HepG2 (cell line): ENCODE measurements around the gene SDC1. TPM values are rescaled to one million over a fixed set of nuclear protein-coding genes. Genes with fewer than 3 reads are reported as not detected.

Source experiments
- ARNT ChIP-seq: fragments of 450-650 bp; IDR thresholded peaks from 2 replicates; pipeline ENCODE4 v1.6.1; 2017
- CBX1 ChIP-seq: IDR thresholded peaks from one replicate; pipeline ENCODE4 v1.6.1; 2016; ENCODE audit warnings: antibody characterized with exemption, low read depth
- HDAC2 ChIP-seq: sonication (generic); formaldehyde crosslinking; IDR thresholded peaks from 2 replicates; pipeline ENCODE4 v1.4.0; 2020; ENCODE audit warnings: missing genetic modification reagents
- HNF4G ChIP-seq, 2 experiments: sonication (generic) in 1 of 2; formaldehyde crosslinking in 1 of 2; IDR thresholded peaks; 2 replicates each; pipeline versions ENCODE4 v1.4.0 to v1.6.1; 2011 to 2020; ENCODE audit warnings: borderline replicate concordance in 2 of 2, low read depth in 2 of 2, mild to moderate bottlenecking in 2 of 2, low read length in 1 of 2, missing genetic modification reagents in 1 of 2, moderate library complexity in 1 of 2
- IRF9 ChIP-seq: sonication (generic); formaldehyde crosslinking; IDR thresholded peaks from 2 replicates; pipeline ENCODE4 v1.8.0; 2022; ENCODE audit warnings: missing genetic modification reagents, mild to moderate bottlenecking, borderline replicate concordance
- KDM4B ChIP-seq: sonication (generic); formaldehyde crosslinking; IDR thresholded peaks from 2 replicates; pipeline ENCODE4 v1.4.0; 2020; ENCODE audit warnings: missing genetic modification reagents
- KLF12 ChIP-seq: sonication (generic); formaldehyde crosslinking; IDR thresholded peaks from 2 replicates; pipeline ENCODE4 v1.4.0; 2020; ENCODE audit warnings: missing genetic modification reagents, borderline replicate concordance
- MAFK ChIP-seq, 2 experiments: IDR thresholded peaks in 1 of 2; conservative IDR thresholded peaks in 1 of 2; 2 replicates each; pipeline ENCODE4 v1.6.1; 2011; ENCODE audit warnings: improper control_type of control experiment in 2 of 2, low read length in 2 of 2
- PATZ1 ChIP-seq: sonication (generic); formaldehyde crosslinking; IDR thresholded peaks from 2 replicates; pipeline ENCODE4 v1.4.0; 2020; ENCODE audit warnings: missing genetic modification reagents
- PHF8 ChIP-seq: sonication (generic); formaldehyde crosslinking; IDR thresholded peaks from 2 replicates; pipeline ENCODE4 v1.5.0; 2020; ENCODE audit warnings: missing genetic modification reagents
- POLR2A ChIP-seq, 2 experiments: IDR thresholded peaks; 2 replicates each; pipeline ENCODE4 v1.6.1; 2011; ENCODE audit warnings: low read depth in 2 of 2, low read length in 2 of 2, mild to moderate bottlenecking in 1 of 2, moderate library complexity in 1 of 2; ENCODE audit not compliant: insufficient read depth in 1 of 2
- SPEN ChIP-seq: sonication (generic); formaldehyde crosslinking; IDR thresholded peaks from 2 replicates; pipeline ENCODE4 v1.5.1; 2020; ENCODE audit warnings: low read depth, mild to moderate bottlenecking, missing genetic modification reagents
- TBP ChIP-seq: sonication (generic); formaldehyde crosslinking; IDR thresholded peaks from 2 replicates; pipeline ENCODE4 v1.5.0; 2020; ENCODE audit warnings: missing genetic modification reagents
- ZBTB20 ChIP-seq: sonication (generic); formaldehyde crosslinking; IDR thresholded peaks from 2 replicates; pipeline ENCODE4 v1.8.1; 2023; ENCODE audit warnings: missing genetic modification reagents, low read depth, mild to moderate bottlenecking, borderline replicate concordance
- ZNF24 ChIP-seq: fragments of 450-650 bp; IDR thresholded peaks from 2 replicates; pipeline ENCODE4 v1.6.1; 2017; ENCODE audit warnings: antibody characterized with exemption, mild to moderate bottlenecking
- ZNF263 ChIP-seq: sonication (generic); formaldehyde crosslinking; IDR thresholded peaks from 2 replicates; pipeline ENCODE4 v1.4.0; 2020; ENCODE audit warnings: missing genetic modification reagents
- ZNF296 ChIP-seq: sonication (generic); formaldehyde crosslinking; conservative IDR thresholded peaks from 2 replicates; pipeline ENCODE4 v1.5.0; 2020; ENCODE audit warnings: mild to moderate bottlenecking, missing genetic modification reagents
- ZNF441 ChIP-seq: sonication (generic); formaldehyde crosslinking; IDR thresholded peaks from 2 replicates; pipeline ENCODE4 v1.7.0; 2021; ENCODE audit warnings: missing genetic modification reagents, borderline replicate concordance
- ZNF616 ChIP-seq: sonication (generic); formaldehyde crosslinking; IDR thresholded peaks from 2 replicates; pipeline ENCODE4 v1.5.0; 2020; ENCODE audit warnings: low read depth, mild to moderate bottlenecking, missing genetic modification reagents
- ZNF709 ChIP-seq: sonication (generic); formaldehyde crosslinking; IDR thresholded peaks from 2 replicates; pipeline ENCODE4 v1.5.0; 2020; ENCODE audit warnings: mild to moderate bottlenecking, missing genetic modification reagents
- ZNF772 ChIP-seq: sonication (generic); formaldehyde crosslinking; IDR thresholded peaks from 2 replicates; pipeline ENCODE4 v1.5.0; 2020; ENCODE audit warnings: mild to moderate bottlenecking, missing genetic modification reagents
- ZNF773 ChIP-seq: sonication (generic); formaldehyde crosslinking; IDR thresholded peaks from 2 replicates; pipeline ENCODE4 v1.4.0; 2020; ENCODE audit warnings: missing genetic modification reagents, borderline replicate concordance
- polyA plus RNA-seq, 8 experiments: library from polyadenylated mRNA; depleted of rRNA in 3 of 8; stranded (reverse) in 7 of 8; unstranded in 1 of 8; fragments of >200 nt; fragmentation: Illumina TruSeq in 4 of 8; extraction: Trizol in 4 of 8; gene quantifications; 2 replicates each; pipeline versions ENCODE4 v1.2.1 to v1.2.3, GENCODE V29; 2011 to 2016; ENCODE audit warnings: low read depth in 4 of 8, missing spikeins in 1 of 8, mixed read lengths in 1 of 8; ENCODE audit not compliant: insufficient read depth in 1 of 8
- total RNA-seq, 5 experiments: library from RNA; depleted of rRNA; stranded (reverse); fragments of >200 nt; fragmentation: Illumina TruSeq; extraction: Trizol; gene quantifications; 2 replicates each; pipeline ENCODE4 v1.2.3, GENCODE V29; 2016; ENCODE audit warnings: low read depth in 1 of 5
- TF ChIP-seq, protein P1 (sequence below): sonication (generic); formaldehyde crosslinking; IDR thresholded peaks from 2 replicates; pipeline ENCODE4 v1.8.0; 2023; ENCODE audit warnings: mild to moderate bottlenecking, missing genetic modification reagents
- TF ChIP-seq, protein P2 (sequence below): sonication (generic); formaldehyde crosslinking; IDR thresholded peaks from 2 replicates; pipeline ENCODE4 v1.8.1; 2023; ENCODE audit warnings: mild to moderate bottlenecking, missing genetic modification reagents, borderline replicate concordance

The SDC1 gene
- total and polyA plus RNA-seq, 2 of the 13 experiments (the other 11 are each of a cell fraction or from before 2014, with no cell fraction given) = 108 to 119 TPM

GRCh38 chr2:20196053-20196656 lies 28.8 kb downstream of the SDC1 start (continued):
- TF ChIP-seq KLF12 (CRISPR knock-in tag) (no peak), ZNF773 (no peak), KDM4B (no peak), IRF9 (peak; percentile 90), ZBTB20 (CRISPR knock-in tag) (peak; percentile 72), HNF4G (IDR thresholded peaks at IDR 0.05; ENCODE audit: borderline replicate concordance, low read depth, low read length) (peak; percentile 93), HNF4G (CRISPR knock-in tag; IDR thresholded peaks at IDR 0.05; ENCODE audit: borderline replicate concordance, low read depth) (peak; percentile 90; the same call in 1 of the 2 replicates), ZNF709 (CRISPR knock-in tag) (peak; percentile 30; the same call in 1 of the 2 replicates), TBP (CRISPR knock-in tag) (no peak), ZNF616 (CRISPR knock-in tag) (peak; percentile 72), PHF8 (CRISPR knock-in tag) (no peak; the same call in 1 of the 2 replicates), SPEN (CRISPR knock-in tag) (peak; percentile 61), ZNF24 (no peak), HDAC2 (CRISPR knock-in tag) (peak; percentile 90), CBX1 (peak; percentile 62), POLR2A (IDR thresholded peaks at IDR 0.05; ENCODE audit: insufficient read depth in 1 of 2, low read depth in 2 of 2, low read length in 2 of 2) (no peak), ZNF263 (CRISPR knock-in tag) (peak; percentile 72), PATZ1 (peak; percentile 56), ZNF772 (CRISPR knock-in tag) (peak; percentile 96), ZNF441 (CRISPR knock-in tag) (peak; percentile 72; the same call in 1 of the 2 replicates), MAFK (conservative IDR thresholded peaks at IDR 0.05 in 1 of 2, IDR thresholded peaks at IDR 0.05 in 1 of 2; ENCODE audit: low read length in 2 of 2) (no peak), ZNF296 (CRISPR knock-in tag) (no peak), ARNT (no peak)
- TF ChIP-seq, protein P1, sequence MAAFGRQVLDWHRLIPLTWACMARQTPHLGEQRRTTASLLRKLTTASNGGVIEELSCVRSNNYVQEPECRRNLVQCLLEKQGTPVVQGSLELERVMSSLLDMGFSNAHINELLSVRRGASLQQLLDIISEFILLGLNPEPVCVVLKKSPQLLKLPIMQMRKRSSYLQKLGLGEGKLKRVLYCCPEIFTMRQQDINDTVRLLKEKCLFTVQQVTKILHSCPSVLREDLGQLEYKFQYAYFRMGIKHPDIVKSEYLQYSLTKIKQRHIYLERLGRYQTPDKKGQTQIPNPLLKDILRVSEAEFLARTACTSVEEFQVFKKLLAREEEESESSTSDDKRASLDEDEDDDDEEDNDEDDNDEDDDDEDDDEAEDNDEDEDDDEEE = no peak
- TF ChIP-seq, protein P2, sequence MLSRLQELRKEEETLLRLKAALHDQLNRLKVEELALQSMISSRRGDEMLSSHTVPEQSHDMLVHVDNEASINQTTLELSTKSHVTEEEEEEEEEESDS (CRISPR knock-in tag) = peak; percentile 71; the same call in 1 of the 2 replicates
